Stimulated activated CD8-positive, alpha-beta memory T cell treated with anti-CD3 and anti-CD28 coated beads, Interleukin-12 subunit alpha, Interleukin-12 subunit beta, amount 100 ng/mL, for 24 hours (primary cell): ENCODE measurements around the gene MARCO.

Source experiments
- DNase-seq: peaks from one replicate; pipeline ENCODE4 v3.0.0-alpha.2; 2020; ENCODE audit errors: extremely low read depth

Gene MARCO, protein sequence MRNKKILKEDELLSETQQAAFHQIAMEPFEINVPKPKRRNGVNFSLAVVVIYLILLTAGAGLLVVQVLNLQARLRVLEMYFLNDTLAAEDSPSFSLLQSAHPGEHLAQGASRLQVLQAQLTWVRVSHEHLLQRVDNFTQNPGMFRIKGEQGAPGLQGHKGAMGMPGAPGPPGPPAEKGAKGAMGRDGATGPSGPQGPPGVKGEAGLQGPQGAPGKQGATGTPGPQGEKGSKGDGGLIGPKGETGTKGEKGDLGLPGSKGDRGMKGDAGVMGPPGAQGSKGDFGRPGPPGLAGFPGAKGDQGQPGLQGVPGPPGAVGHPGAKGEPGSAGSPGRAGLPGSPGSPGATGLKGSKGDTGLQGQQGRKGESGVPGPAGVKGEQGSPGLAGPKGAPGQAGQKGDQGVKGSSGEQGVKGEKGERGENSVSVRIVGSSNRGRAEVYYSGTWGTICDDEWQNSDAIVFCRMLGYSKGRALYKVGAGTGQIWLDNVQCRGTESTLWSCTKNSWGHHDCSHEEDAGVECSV

DNA sequence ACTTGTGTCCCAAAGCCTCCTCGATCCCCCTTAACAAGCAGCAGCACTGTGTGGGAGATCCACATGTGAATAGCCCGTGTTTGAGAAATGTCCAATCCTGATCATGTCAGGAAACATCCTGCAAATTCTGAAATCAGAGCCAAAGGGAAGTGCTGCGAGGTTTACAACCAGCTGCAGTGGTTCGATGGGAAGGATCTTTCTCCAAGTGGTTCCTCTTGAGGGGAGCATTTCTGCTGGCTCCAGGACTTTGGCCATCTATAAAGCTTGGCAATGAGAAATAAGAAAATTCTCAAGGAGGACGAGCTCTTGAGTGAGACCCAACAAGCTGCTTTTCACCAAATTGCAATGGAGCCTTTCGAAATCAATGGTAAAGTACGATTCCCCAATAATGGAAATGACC is at the start of gene MARCO:
Gene MARCO, plus strand, starts transcription at position 164 of the 400 bp plus-strand sequence. Its CDS starts 107 bp downstream, at position 271.
- no peak for DNase-seq

DNA sequence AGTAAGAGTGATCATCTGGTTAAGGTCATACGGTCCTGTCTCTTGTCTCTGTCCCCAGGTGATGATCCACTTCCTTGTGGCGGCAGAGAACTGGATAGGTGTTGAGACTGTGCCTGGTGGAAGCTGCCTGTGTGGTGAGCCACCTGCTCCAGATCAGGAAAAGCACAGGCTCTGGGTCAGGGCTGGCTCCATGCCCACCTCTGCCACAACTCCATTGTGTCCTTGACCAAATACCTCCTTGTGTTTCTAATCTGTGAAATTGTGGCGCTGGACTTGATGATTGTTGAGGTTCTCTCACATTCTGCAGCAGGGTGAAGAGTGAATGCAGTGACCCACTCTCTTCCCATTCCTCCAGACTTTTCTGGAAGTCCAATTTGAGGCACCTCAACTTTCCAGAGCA is 48.9 kb upstream of the MARCO start:
- no peak for DNase-seq

DNA sequence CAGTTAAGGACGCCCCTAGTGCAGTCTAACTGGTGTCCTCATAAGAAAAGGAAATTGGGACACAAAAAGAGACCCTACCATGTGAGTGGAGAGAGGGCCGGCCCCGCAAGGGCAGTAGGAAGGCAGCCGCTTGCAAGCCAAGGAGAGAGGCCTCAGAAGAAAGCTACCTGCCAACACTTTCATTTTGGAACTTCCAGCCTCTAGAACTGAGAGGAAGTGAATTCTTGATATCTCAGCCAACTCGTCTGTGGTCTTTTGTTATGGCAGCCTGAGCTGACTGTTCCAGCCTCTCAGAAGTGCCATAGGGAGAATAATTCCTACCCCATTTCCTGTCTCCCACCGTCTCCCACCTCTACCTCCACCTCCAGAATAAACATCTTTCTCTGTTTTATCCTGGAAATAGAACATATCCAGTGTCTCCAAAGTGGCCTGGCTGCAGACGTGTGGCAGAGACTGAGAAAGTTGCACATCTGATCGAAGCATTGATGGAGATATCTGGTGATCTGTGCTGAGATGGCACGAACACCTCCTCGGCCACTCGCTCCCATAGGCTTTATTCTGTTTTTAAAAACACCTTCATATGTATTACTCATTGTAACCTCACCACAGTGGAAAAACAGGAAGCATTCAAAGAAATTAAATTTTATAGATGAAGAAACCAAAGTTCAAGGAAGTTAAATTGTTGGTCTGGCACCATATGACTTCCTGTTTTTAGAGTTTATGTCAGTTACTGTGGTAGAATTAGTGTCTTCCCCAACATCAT is 39.5 kb upstream of the MARCO start:
- DNase-seq, result no peak

DNA sequence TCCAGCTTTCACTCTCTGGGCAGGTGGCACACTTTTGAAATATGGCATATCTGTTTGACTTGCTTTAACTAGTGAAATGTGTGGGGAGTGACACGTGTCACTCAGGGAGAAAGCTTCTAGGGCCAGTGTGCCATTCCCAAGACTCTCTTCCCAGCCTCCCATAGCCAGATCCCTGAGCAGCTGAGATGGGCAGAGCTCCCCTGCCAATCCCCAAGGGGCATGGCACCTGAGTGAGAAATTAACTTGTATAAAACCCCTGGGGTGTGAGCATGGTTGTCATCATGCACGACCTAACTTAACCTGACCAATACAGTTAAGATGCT is 39.0 kb upstream of the MARCO start:
- DNase-seq, result no peak

DNA sequence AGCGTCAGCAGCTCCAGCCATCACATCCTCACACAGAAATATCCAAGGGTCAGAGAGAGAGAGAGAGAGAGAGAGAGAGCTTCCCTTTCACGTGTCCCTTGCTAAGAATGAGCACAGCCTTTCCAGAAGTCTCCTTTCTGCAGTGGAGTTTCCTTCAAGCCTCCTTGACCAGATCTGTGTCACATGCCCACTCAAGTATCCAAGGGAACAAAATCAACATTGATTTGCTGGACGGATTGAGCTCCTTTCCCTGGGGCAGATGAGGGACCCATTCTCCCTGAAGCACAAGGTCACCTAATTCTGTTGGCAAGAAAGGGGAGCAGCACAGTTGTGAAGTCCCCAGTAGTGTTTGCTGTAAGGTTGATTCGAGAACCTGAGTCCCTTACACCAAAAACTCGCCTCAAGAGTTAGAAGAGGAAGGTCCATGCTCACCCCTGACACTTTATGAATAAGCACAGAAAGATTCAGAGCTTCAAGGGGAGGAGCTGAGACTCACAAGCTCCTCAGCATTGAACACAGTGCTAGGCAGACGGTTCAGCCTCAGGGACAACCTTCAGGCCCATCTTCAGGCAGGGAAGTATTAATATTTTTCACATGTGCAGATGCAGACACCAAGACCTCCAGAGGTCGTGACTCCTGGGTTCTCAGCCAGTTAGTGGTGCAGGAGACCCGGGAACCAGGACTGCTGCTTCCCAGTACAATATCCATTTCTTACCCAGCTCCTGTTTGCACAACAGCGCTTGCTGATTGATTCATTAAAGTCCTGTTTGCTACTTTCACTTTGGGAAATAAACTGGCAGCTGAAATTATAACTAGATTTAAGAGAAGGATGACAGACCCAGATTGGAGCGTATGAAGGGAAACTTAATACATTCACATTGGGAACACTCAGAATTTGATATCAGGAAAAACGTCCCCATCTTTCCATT is 38.2 kb upstream of the MARCO start:
- DNase-seq, result no peak

DNA sequence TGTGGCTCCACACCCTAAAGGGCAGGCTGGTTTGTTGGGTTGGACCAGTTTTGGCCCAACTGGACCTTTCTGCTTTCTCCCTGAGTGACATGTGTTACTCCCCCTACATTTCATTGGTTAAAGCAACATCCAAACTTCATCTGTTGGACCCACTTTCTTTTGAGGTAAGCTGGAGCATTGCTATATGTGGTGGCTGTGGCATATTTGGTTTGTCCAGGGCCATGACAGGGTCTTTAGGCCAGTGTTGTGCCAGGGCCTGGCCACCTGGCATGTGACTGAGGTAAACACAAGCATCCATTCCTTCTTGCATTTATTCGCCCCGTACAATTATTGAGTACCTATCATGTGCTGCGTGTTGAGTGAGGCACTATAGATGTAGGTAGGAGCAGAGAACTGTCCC is 36.8 kb upstream of the MARCO start:
- no peak for DNase-seq

DNA sequence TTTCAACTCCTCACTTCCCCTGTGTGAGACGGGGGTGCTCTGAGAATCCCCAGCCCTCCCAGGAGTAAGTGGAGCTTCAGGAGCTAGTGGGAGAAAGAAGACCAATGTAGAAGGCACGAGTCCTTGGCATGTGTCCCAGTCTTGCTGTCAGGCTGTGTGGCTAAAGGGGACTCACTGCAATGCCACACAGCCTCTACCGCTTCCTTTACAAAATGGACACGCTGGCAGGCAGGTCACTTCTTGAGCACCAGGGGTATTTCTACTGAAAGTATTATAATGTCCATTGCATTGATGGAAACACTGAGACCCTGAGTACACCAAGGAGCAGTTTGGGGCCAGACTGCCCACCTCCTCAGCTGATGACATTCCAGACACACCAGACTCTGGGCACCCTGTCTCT is 35.8 kb upstream of the MARCO start:
- DNase-seq, result no peak

DNA sequence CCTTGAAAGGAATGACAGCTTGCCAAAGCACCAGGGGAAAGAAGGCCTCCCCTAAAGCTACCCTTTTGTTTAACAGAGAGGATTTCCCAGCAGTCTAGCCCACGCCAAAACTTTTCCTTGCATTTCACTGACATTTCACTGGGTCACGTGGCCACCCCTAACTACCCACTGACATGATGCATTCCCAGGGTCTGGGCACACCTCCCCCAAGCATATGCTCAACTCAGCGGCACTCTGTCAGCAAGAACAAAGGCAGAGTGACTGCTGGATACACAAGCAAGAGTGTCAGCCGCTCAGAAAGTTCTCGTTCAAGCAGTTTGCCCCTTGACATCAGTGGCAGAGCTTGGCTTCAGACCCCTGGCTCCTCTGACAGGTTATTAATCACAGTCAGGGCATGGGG is 34.2 kb upstream of the MARCO start:
- no peak for DNase-seq

DNA sequence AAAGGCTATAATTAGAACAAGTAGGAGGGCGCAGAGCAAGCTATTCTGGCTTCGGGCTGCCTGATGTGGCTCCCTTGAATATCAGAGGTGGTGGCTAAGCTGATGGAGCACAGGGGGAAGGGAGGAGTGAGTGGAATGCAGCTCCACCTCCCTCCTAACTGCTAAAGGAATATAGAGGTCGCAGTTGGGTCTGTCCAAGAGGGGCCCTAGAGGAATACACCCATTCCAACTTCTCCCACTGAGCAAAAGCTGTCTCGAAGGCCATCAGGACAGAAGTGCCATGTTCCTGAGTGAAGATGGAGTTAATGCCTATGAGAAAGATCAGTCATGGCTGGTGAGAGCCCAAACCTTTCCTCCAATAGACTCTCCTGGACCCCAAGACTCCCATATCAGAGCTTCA is 32.8 kb upstream of the MARCO start:
- no peak for DNase-seq

DNA sequence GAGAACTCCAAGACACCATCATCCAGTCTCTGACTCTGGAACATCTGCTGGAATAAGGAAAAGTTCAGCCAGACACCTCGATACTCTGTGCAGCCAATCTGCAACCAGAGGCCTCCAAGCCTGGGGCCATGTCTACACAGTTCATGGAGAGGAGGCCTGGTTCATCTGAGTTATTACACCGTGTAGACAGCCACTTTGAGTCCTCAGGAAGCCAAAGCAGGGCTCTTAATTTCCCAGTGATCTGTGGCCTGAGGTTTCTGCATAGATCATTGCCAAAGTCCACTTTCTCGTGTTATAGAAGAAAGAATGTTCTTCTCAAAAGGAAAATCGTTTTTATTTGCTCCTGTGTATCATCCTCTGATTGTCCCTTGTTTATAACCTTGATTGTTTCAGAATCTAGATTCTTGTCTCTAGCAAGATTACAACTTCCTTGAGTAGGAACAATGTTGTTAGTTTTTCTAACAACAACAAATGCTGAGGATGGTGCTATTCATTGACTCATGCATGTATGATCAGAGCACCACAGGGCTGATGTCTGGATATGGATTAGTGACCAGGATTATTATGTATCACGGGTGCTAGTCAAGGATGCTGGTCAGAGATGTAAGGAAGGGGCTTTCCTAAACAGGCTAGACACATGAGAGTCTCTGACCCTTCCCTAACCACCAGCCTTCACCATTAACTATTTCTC is 30.7 kb upstream of the MARCO start:
- no peak for DNase-seq

DNA sequence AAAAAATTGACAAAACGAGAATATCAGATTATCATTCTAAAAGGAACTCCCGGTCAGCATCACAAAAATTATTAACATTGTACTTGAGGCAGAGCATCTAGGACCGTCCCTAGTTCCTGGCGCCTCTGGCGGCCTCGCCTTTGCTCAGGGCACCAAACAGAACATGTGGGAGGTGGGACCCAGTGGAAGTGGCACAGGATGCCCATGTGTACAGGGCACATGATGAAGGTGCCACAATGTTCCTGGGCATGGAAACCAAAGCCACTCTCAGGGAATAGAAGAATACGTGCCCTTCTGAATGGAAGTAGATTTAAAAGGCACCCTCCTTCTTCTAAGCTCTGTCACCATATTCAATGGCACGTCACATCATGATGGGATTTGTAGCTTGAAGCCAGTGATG is 30.1 kb upstream of the MARCO start:
- no peak for DNase-seq

DNA sequence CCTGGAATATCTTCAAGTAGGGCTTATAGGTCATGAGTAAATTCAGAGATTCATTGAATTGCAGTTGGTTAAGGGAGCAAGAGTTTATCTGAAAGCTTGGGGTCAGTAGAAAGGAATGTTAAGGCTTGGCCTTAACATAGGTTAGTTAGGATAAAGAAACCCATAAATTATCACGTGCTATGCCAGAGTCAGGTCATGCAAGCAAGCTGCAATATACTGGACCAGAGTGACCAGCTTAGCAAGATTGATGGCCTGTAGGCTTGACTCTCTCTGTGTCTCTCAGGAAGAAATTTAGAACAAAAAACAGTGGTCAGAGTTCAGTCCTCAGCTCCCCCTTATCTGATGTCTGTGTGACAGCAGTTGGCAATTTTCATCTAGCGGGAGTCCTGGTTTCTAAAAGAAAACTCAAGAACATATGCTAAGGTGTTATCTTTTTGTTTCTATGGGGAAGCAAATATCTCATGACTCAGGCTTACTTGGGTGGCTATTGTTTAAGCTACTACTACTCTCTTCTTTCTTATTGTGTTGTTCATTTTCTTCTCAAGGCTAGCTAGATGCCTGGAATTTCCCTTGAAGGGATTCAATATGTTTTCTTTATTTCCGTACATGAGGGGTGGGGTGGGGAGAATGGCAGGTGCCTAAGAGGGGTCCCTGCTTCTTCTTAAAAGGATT is 28.7 kb upstream of the MARCO start:
- DNase-seq, result no peak

DNA sequence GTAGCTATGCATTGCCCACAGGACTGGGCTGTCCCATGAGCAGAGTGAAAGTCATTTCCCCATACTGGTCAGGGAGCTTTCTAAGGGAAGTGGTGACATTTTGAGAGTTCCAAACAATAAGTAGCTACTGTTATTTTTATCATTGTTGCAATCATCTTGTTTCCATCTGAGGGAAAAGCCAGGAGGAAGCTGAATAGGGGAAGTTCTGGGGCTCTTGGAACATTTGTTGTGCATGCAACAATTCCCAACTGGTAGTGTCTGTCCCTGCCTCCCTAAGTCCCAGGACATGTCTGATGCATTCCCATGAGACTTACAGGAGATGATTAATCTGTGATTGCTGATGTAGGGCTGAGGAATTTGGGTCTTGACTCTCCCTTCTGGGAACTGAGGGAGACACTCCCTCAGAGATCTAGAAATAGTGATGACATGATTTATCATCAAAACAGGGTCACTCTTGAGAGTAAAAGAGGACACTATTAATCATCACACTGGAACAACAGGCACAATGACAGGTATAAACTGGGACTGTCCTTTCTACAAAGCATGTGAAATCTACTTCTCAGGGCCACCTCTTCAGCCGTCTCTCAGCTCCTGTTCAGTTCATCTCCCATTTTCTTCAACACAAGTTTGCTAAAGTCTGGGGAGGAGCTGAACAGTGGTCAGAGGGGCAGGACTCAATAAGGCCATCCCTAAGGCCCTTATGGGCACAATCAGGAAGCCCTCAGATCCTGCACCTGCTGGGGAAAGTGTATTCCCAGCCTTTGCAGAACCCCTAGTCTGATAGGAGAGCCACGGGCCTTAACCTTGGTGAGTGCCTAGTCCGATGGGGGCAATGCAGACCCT is 28.0 kb upstream of the MARCO start:
- DNase-seq, result no peak

DNA sequence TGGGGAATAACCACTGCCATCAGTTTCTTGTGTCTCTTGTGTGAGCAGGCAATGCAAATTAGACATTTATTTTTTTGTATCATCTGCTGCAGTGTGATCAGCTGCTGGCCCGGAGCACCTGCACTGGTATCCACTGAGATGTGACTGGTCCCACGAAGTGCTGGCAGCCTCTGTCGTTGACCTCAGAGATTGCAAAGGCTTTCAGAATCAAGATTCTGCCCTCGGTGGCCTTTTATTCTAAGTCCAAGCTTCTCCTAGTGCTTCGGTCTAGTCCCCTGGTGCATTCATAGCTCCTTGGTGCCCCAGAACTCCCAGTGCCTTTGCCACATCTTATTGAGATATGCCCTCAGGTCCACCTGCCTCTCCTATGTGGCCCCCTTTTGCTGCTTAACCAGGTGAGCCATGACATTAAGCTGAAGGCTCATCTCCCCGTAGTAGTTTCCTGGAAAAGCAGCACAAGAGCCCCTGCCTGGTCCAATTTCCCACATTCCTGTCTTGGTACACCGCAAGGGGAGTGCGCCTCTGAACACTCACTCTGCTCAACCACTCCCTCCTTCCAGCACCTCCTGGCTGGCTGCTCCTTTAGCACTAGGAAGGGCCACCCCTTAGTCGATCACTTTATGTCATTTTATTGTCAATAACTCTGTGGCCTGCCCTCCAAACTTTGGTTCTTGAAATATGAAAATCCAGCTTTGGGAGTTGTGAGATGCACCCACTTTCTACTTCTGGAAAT is 27.1 kb upstream of the MARCO start:
- DNase-seq, result no peak

DNA sequence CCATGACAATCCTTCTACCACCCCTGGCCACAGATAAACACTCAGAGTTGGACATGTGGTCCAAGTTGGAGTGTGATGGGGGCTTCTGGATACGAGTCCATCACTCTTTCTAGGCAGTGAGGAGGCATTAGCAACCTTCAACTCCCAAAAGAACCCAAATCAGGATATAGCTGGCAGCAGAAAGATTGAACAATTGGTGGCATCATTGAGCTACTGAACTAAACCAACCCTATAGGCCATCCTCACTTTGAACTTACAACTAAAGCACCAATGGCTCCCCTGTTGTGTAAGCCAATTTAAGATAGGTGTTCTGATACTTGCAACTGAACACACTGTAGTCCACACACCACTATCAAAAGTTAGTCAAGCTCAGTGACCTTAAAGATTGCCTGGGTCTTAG is 24.0 kb upstream of the MARCO start:
- no peak for DNase-seq

DNA sequence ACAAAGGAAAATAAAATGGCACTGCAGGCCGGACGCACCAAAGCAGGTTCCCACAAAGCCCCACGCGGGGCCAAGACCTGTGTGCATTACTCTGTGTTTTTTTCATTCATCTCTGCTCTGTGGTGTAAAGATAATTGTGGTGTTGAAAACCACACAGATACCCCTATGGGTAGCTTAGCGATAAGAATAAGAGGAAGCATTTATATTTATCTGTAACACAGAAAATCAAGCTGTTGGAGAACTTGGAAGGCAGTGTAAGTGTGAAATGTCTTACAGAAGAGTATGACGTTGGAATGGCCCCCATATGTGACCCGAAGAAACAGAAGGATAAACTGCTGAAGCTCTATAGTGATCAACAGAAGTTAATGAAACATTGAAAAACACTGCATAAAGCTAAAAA is 20.3 kb upstream of the MARCO start:
- no peak for DNase-seq

DNA sequence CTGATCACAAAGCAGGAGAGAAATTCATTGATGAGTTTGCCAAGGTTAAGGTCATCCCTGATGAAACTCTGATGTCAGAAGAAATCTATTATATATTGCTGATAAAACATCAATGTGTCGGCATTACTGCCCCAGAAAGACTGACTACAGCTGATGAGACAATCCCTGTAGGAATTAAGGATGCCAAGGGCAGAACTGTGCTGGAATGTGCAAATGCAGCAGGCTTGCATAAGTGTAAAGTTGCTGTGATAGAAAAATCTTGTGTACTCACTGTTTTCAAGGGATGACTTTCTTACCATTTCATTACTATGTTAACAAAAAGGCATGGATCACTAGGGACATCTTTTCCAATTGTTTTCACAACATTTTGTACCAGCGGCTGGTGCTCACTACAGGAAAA is 19.7 kb upstream of the MARCO start:
- DNase-seq, result no peak

DNA sequence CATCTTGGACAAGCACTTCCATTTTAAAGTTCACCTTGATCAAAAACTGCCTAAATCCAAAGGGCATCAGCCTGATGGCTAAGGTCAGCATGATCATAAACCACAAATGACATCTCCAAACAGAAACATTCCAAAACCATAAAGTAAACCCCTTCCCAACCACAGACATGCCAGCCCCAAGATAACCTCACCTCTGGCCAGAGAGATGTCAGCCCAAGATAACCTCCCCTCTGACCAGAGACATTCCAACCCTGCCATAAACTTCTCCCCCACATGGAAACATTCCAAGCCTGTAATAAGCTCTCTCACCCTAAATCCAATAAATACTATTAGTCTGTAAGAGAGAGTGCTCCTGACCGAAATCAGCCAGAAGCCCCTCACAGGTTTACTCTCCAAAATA is 18.6 kb upstream of the MARCO start:
- no peak for DNase-seq

DNA sequence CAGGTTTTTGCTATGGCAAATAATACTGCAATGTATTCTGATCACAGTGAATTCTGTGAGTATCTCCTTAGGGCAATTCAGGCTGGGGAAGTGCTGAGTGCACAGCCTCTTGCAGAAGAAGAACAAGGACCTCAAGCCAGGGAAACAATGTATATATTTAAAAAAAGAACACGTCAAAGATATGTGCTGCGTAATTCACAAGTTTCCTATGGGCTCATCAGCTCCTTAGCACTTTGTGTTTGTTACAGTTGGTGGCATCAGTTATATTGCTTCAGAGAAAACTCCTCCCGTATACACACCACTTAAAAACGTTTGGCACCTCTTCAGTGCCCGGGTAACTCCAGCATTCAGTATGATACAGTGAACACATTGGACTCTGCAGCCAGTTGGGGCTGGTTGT is 16.5 kb upstream of the MARCO start:
- no peak for DNase-seq
